Esophagus (tissue), 2 donors: Measurements from ENCODE around the gene SH3GL1. TPM values are rescaled to one million over a fixed set of nuclear protein-coding genes. Genes with fewer than 3 reads are reported as not detected.

Experiments used
- H3K27ac ChIP-seq, 2 donors: one replicate each; pipeline ENCODE4 v1.5.1; 2013; ENCODE audit warnings: low read depth in 2 of 2, mild to moderate bottlenecking in 2 of 2, inconsistent platforms in 1 of 2, low read length in 1 of 2, moderate library complexity in 1 of 2
- H3K27me3 ChIP-seq, 2 donors: one replicate each; pipeline ENCODE4 v1.6.1; 2013; ENCODE audit warnings: low read length in 2 of 2, control low read depth in 1 of 2, mild to moderate bottlenecking in 1 of 2; ENCODE audit not compliant: insufficient read depth in 2 of 2, control insufficient read depth in 1 of 2
- H3K36me3 ChIP-seq, 2 donors: one replicate each; pipeline ENCODE4 v1.6.1; 2013; ENCODE audit warnings: low read length in 1 of 2; ENCODE audit not compliant: control insufficient read depth in 2 of 2, insufficient read depth in 2 of 2
- H3K4me1 ChIP-seq, 2 donors: one replicate each; pipeline ENCODE4 v1.6.1; 2013; ENCODE audit warnings: low read length in 1 of 2; ENCODE audit not compliant: control insufficient read depth in 2 of 2, insufficient read depth in 2 of 2
- H3K4me3 ChIP-seq, 2 donors: one replicate each; pipeline ENCODE4 v1.5.1; 2013; ENCODE audit warnings: low read length in 2 of 2, mild to moderate bottlenecking in 2 of 2, low read depth in 1 of 2, moderate library complexity in 1 of 2
- H3K9me3 ChIP-seq, 2 donors: one replicate each; pipeline ENCODE4 v1.6.1; 2013; ENCODE audit warnings: mild to moderate bottlenecking in 2 of 2, low read depth in 1 of 2, low read length in 1 of 2, moderate library complexity in 1 of 2; ENCODE audit not compliant: control insufficient read depth in 2 of 2, insufficient read depth in 1 of 2
- WGBS, 2 donors: extraction: QIAGEN DNeasy Blood & Tissue Kit; methylation state at CpG; one replicate each; pipeline ENCODE4 v1.1.7; 2013; 5-methylcytosine and 5-hydroxymethylcytosine counted together
- polyA plus RNA-seq, 2 donors: library from polyadenylated mRNA; stranded (reverse); fragments of 200-250 nt; gene quantifications; one replicate each; pipeline ENCODE4 v1.2.3, GENCODE V29; 2013
- donor health status: healthy with polysubstance abuse.
- donor health status: Bipolar disorder and iron deficiency.

Gene SH3GL1
- polyA plus RNA-seq, 2 donors, result 123 to 242 TPM

- H3K36me3 ChIP-seq, result peaks cover 4 to 15% of the 10 kb centered on the region in 2 donors
- no peak overlapping the region for H3K4me3 ChIP-seq
- H3K9me3 ChIP-seq, result no peaks in the 10 kb centered on the region
- H3K27ac ChIP-seq, result peak overlapping the region; percentile 95 to 97
- peaks cover 46 to 79% of the 10 kb centered on the region in 2 donors for H3K4me1 ChIP-seq
- WGBS, 2 donors, result 83 to 89% methylated on average over 22 of the region's 22 CpGs
- H3K27me3 ChIP-seq, result no peaks in the 10 kb centered on the region
Measured at GRCh38 chr19:4372165-4373012, 28.0 kb downstream of the SH3GL1 start.

- Histone ChIP-seq H3K4me3 (no peak overlapping the region), H3K27ac (peak overlapping the region in 1 of 2 donors; percentile 72), H3K9me3 (no peaks in the 10 kb centered on the region), H3K4me1 (peaks cover 44 to 71% of the 10 kb centered on the region in 2 donors), H3K36me3 (peaks cover 4 to 23% of the 10 kb centered on the region in 2 donors), H3K27me3 (no peaks in the 10 kb centered on the region)
- WGBS, 2 donors, result 83 to 86% methylated on average over 31 of the region's 31 CpGs
Measured at GRCh38 chr19:4371247-4372164, 28.8 kb downstream of the SH3GL1 start.

- Histone ChIP-seq H3K27me3 (no peaks in the 10 kb centered on the region), H3K36me3 (peaks cover 4 to 33% of the 10 kb centered on the region in 2 donors), H3K27ac (peak overlapping the region; percentile 88 to 96), H3K4me1 (peaks cover 40 to 64% of the 10 kb centered on the region in 2 donors), H3K9me3 (no peaks in the 10 kb centered on the region), H3K4me3 (peak overlapping the region in 1 of 2 donors; percentile 30)
- WGBS, 2 donors, result 77 to 82% methylated on average over 14 to 15 of the region's 15 CpGs
Measured at GRCh38 chr19:4370418-4371041, 29.8 kb downstream of the SH3GL1 start.

- H3K27me3 ChIP-seq, result no peaks in the 10 kb centered on the region
- H3K4me1 ChIP-seq, result peaks cover 34 to 61% of the 10 kb centered on the region in 2 donors
- H3K36me3 ChIP-seq, result peaks cover 7 to 39% of the 10 kb centered on the region in 2 donors
- peak overlapping the region; percentile 88 to 96 for H3K27ac ChIP-seq
- peak overlapping the region; percentile 30 to 32 for H3K4me3 ChIP-seq
- WGBS, 2 donors, result 17 to 25% methylated on average over 21 of the region's 21 CpGs
- no peaks in the 10 kb centered on the region for H3K9me3 ChIP-seq
Measured at GRCh38 chr19:4369888-4370260, 30.5 kb downstream of the SH3GL1 start.

GRCh38 chr19:4369109-4369887, 31.0 kb downstream of the SH3GL1 start:
- H3K36me3 ChIP-seq, result peaks cover 7 to 39% of the 10 kb centered on the region in 2 donors
- peaks cover 29 to 56% of the 10 kb centered on the region in 2 donors for H3K4me1 ChIP-seq
- WGBS, 2 donors, result 22 to 36% methylated on average over 22 to 25 of the region's 25 CpGs
- H3K9me3 ChIP-seq, result no peaks in the 10 kb centered on the region
- H3K4me3 ChIP-seq, result peak overlapping the region; percentile 35 to 37
- peak overlapping the region; percentile 88 to 96 for H3K27ac ChIP-seq
- no peaks in the 10 kb centered on the region for H3K27me3 ChIP-seq

- Histone ChIP-seq H3K4me3 (no peak overlapping the region), H3K27ac (peak overlapping the region; percentile 88 to 92), H3K4me1 (peaks cover 25 to 49% of the 10 kb centered on the region in 2 donors), H3K9me3 (no peaks in the 10 kb centered on the region), H3K27me3 (no peaks in the 10 kb centered on the region), H3K36me3 (peaks cover 7 to 49% of the 10 kb centered on the region in 2 donors)
- 45 to 52% methylated on average over 19 of the region's 19 CpGs for WGBS, 2 donors
Measured at GRCh38 chr19:4368128-4368820, 32.1 kb downstream of the SH3GL1 start.

- no peaks in the 10 kb centered on the region for H3K9me3 ChIP-seq
- 79 to 81% methylated on average over 13 of the region's 13 CpGs for WGBS, 2 donors
- peaks cover 22 to 44% of the 10 kb centered on the region in 2 donors for H3K4me1 ChIP-seq
- peak overlapping the region; percentile 88 to 92 for H3K27ac ChIP-seq
- no peaks in the 10 kb centered on the region for H3K27me3 ChIP-seq
- no peak overlapping the region for H3K4me3 ChIP-seq
- H3K36me3 ChIP-seq, result peaks cover 10 to 52% of the 10 kb centered on the region in 2 donors
Measured at GRCh38 chr19:4367781-4368127, 32.6 kb downstream of the SH3GL1 start.

- H3K9me3 ChIP-seq, result no peaks in the 10 kb centered on the region
- H3K27me3 ChIP-seq, result no peaks in the 10 kb centered on the region
- H3K36me3 ChIP-seq, result peaks cover 15 to 56% of the 10 kb centered on the region in 2 donors
- H3K4me1 ChIP-seq, result peaks cover 21 to 40% of the 10 kb centered on the region in 2 donors
- whole genome bisulfite sequencing, 2 donors, result 87 to 90% methylated on average over 10 of the region's 10 CpGs
- H3K4me3 ChIP-seq, result no peak overlapping the region
- peak overlapping the region in 1 of 2 donors; percentile 92 for H3K27ac ChIP-seq
Measured at GRCh38 chr19:4367336-4367723, 33.0 kb downstream of the SH3GL1 start.
